ENCODE measurements around the gene UIMC1. TPM values are rescaled to one million over a fixed set of nuclear protein-coding genes. Genes with fewer than 3 reads are reported as not detected.
"Not testable (repeated sequence)": the region's sequence is repeated elsewhere in the genome, so short reads cannot be mapped to it uniquely, and the experiment has no call there.

The UIMC1 gene
- total RNA-seq, 1 donor from 2014 or later: 58.0 TPM

DNA sequence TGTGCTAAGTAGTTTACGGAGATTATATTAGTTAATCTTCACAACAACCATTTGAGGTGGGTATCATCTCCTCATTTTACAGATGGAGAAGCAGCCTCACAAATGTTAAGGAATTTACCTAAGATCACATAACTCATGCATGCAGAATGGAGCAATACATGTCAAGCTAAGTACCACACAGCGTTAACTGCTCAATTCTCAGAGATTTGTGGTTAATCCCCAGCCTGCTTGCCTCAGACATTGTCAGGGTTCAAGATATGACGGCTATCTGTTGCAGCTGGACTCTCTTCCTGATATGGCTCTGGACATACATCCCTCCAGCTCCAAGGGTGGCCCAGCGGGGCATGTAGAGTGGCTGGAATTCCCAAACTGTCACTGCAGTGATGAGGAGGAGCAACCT, 8.6 kb upstream of the UIMC1 start:
- intact Hi-C loops (cut with DNase I): no loop called here
- ATAC-seq: no peak
- no peak for DNase-seq (ENCODE audit: low spot score)

GRCh38 chr5:177010153-177010552, 3.6 kb upstream of the UIMC1 start:
- no peak for ATAC-seq
- DNase-seq (ENCODE audit: low spot score): no peak
- intact Hi-C loops (cut with DNase I): no loop called here

DNA sequence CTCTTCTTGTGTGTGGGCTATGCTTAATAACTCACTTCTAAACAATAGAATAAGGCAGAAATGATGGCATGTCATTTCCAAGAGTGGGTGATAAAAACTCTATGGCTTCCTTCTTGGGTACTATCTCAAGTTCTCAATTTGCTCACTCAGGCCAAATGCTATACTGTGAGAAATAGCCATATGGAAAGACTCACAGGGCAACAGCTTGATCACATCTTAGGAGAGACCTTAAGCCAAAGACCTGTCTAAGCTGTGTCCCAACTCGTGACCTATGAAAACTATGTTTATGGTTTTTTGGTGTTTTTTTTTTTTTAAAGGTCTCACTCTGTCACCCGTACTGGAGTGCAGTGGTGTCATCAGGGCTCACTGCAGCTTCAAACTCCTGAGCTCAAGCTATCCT, 2.1 kb upstream of the UIMC1 start:
- no peak for ATAC-seq
- DNase-seq (ENCODE audit: low spot score): no peak
- intact Hi-C loops (cut with DNase I): no loop called here

- intact Hi-C loops (cut with DNase I): no loop called here
- ATAC-seq (peak; percentile 83), DNase-seq (ENCODE audit: low spot score) (peak; percentile 85)
Measured at GRCh38 chr5:177005619-177006264, 837 bp downstream of the UIMC1 start.

DNA sequence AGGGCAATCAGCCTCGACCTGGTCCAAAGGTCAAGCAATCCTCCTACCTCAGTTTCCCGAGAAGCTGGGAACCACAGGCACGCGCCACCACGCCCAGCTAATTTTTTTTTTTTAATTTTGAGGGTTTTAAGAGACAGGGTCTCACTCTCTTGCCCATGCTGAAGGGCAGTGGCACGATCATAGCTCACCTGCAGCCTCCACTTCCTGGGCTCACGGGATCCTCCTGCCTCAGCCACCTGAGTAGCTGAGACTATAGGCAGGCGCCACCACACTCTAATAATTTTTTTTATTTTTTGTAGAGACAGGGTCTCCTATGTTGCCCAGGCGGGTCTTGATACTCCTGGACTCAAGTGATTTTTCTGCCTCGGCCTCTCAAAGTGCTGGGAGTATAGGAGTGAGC, 1.6 kb downstream of the UIMC1 start:
- intact Hi-C loops (cut with DNase I): no loop called here
- DNase-seq (ENCODE audit: low spot score): no peak
- no peak for ATAC-seq

DNA sequence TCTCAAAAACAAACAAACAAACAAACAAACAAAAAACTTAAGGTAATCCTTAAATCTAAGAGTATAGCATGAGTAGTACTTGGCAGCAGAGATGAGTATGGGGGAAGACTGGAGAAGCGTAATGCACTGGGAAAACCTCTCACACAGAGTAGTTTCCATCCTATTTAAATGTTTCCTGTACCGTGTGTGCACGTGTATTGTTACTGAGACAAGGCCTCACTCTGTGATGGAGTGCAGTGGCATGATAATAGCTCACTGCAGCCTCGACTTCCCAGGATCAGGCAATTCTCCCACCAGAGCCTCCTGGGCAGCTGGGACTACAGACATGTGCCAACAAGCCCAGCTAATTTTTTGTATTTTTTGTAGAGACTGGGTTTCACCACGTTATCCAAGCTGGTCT, 2.9 kb downstream of the UIMC1 start:
- ATAC-seq (no peak), DNase-seq (ENCODE audit: low spot score) (no peak)
- intact Hi-C loops (cut with DNase I): no loop called here

DNA sequence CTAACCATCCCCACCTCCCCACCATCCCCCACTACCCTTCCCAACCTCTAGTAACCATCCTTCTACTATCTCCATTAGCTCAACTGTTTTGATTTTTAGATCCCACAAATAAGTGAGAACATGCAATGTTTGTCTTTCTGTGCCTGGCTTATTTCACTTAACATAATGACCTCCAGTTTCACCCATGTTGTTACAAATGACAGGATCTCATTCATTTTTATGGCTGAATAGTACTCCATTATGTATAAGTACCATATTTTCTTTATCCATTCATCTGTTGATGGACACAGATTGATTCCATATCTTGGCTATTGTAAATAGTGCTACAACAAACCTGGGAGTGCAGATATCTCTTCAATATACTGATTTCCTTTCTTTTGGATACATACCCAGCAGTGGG, 7.1 kb downstream of the UIMC1 start:
- DNase-seq (ENCODE audit: low spot score); ATAC-seq; intact Hi-C loops (cut with DNase I): not testable (repeated sequence)

DNA sequence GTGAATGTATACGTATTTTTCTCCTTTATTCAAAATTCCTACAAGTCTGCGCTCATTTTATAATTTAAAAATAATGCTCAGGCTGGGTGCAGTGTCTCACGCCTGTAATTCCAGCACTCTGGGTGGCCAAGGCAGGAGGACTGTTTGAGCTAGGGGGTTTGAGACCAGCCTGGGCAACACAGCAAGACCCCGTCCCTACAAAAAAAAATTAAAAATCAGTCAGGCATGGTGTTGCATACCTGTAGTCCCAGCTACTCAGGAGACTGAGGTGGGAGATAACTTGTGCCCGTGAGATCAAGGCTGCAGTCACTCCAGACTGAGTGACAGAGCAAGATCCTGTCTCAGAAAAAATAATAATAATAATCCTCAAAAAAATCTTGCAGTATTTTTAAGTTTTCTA, 7.8 kb downstream of the UIMC1 start:
- DNase-seq (ENCODE audit: low spot score): no peak
- ATAC-seq: no peak
- intact Hi-C loops (cut with DNase I): no loop called here

DNA sequence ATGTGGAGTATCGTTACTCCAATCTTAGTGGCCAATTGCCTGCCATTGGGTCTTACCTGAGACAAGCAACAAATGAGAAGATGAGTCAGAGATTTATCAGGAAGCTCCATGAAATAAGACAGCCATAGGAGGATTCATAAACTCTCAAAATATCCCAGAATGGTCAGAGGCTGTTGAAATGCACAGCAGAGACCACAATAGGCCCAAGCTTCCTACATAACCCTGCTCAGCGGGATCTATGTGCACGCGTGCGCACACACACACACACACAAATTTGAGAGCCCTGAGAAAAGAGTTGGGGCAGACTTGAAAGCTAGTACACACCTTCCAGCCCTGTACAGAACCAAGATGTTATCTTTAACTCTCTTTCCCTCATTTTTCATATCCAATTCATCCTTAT, 9.8 kb downstream of the UIMC1 start:
- ATAC-seq: no peak
- intact Hi-C loops (cut with DNase I): no loop called here

GRCh38 chr5:176995896-176996767, 10.4 kb downstream of the UIMC1 start:
- DNase-seq (ENCODE audit: low spot score): no peak
- ATAC-seq: no peak
- intact Hi-C loops (cut with DNase I): no loop called here

More for the DNA sequence above, 9.8 kb downstream of the UIMC1 start:
- no peak for DNase-seq (ENCODE audit: low spot score)

DNA sequence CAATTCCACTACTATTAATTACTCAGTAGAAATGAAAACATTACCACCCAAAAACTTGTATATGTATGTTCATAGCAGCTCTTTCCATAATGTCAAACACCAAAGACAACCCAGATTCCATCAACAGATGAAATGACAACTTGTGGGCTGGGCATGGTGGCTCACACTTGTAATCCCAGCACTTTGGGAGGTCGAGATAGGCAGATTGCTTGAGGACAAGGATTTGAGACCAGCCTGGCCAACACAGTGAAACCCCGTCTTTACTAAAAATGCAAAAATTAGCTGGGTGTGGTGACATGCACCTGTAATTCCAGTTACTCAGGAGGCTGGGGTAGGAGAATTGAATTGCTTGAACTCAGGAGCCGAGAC, 11.5 kb downstream of the UIMC1 start:
- ATAC-seq (no peak), DNase-seq (ENCODE audit: low spot score) (no peak)
- intact Hi-C loops (cut with DNase I): no loop called here

DNA sequence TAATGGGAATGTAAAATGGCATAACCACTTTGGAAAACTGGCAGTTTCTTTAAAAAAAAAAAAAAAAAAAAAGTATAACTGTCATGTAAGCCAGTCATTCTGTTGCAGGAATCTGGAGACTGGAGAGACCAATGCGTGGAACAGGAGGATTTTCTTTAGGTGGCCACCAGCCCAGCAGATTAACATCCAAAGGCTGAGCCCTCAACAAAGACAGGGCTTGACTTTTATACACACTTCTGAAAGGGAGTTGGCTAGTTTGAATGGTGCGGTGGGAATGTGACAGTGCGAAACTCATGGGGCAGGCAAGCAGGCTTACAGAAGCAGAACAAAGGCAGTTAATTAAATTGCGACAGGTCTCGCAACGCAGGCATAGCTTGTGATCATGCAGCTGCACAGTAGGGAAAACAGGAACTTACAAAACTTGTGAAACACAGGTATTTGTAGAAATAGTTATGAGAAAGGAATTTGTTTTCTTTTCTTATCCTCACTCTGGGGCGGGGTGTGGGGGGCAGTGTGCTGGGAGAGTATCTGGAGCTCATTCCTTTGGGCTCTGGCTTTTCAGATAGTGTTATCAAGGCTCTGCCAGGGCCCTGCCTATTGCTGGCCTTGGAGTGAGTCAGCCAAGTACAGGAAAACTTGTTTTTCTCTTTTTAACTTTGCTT, 12.0 kb downstream of the UIMC1 start:
- intact Hi-C loops (cut with DNase I): no loop called here
- no peak for DNase-seq (ENCODE audit: low spot score)
- ATAC-seq: no peak

GRCh38 chr5:176993081-176993480, 13.5 kb downstream of the UIMC1 start:
- DNase-seq (ENCODE audit: low spot score); intact Hi-C loops (cut with DNase I); ATAC-seq: not testable (repeated sequence)

GRCh38 chr5:176987583-176987982, 19.0 kb downstream of the UIMC1 start:
- intact Hi-C loops (cut with DNase I): no loop called here
- DNase-seq (ENCODE audit: low spot score): no peak
- ATAC-seq: no peak

DNA sequence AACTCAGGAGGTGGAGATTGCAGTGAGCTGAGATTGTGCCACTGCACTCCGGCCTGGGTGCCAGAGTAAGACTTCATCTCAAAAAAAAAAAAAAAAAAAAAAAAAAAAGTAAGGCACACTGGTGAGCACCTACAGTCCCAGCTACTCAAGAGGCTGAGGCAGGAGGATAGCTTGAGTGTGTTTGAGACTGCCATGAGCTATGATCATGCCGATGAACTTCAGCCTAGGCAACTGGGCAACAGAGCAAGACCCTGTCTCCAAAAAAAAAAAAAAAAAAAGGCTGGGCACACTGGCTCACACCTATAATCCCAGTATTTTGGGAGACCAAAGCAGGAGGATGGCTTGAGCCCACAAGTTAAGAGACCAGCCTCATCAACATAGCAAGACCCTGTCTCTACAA, 20.3 kb downstream of the UIMC1 start:
- intact Hi-C loops (cut with DNase I): no loop called here
- no peak for DNase-seq (ENCODE audit: low spot score)

DNA sequence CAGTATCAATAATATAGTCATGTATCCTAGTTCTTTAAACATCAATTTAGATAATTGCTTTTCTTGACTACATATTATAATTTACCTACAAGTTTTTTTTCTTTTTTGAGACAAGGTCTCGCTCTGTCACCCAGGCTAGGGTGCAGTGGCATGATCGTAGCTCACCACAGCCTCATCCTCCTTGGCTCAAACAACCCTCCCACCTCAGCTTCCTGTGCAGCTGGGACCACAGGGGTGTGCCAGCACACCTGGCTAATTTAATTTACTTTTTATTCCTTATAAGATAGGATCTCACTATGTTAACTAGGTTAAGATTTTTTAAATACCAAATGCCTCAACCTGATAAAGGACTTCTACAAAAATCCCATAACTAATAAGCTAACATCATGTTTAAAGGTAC, 21.1 kb downstream of the UIMC1 start:
- no peak for ATAC-seq
- intact Hi-C loops (cut with DNase I): no loop called here
- DNase-seq (ENCODE audit: low spot score): no peak

More for the DNA sequence above, 20.3 kb downstream of the UIMC1 start:
- ATAC-seq: no peak

GRCh38 chr5:176984176-176984575, 22.4 kb downstream of the UIMC1 start:
- intact Hi-C loops (cut with DNase I); DNase-seq (ENCODE audit: low spot score); ATAC-seq: not testable (repeated sequence)

- ATAC-seq; intact Hi-C loops (cut with DNase I); DNase-seq (ENCODE audit: low spot score): not testable (repeated sequence)
Measured at GRCh38 chr5:176983593-176983992, 23.0 kb downstream of the UIMC1 start.

DNA sequence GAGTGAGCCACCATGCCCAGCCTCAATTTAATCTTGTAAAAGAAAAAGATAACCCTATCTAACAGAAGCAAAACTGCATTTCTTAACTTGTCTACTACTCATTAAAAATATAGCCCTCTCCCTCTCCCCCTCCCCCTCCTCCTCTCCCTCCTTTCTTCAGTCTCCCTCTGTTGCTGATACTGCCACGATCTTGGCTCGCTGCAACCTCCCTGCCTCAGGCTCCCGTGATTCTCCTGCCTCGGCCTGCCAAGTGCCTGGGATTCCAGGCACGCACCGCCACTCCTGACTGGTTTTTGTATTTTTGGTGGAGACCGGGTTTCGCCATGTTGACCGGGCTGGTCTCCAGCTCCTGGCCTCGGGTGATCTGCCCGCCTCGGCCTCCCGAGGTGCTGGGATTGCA, 23.5 kb downstream of the UIMC1 start:
- ATAC-seq; DNase-seq (ENCODE audit: low spot score); intact Hi-C loops (cut with DNase I): not testable (repeated sequence)

- ATAC-seq (no peak), DNase-seq (ENCODE audit: low spot score) (no peak)
- intact Hi-C loops (cut with DNase I): no loop called here
Measured at GRCh38 chr5:176980818-176981217, 25.8 kb downstream of the UIMC1 start.
